Erythroblast (primary cell): Measurements from ENCODE around the gene AFAP1.

Experiments
- GATA1 ChIP-seq: IDR thresholded peaks from 2 replicates; pipeline ENCODE4 v1.6.1; 2011; ENCODE audit warnings: low read depth, mild to moderate bottlenecking, control low read depth, low read length, moderate library complexity
- POLR2A ChIP-seq: IDR thresholded peaks from 2 replicates; pipeline ENCODE4 v1.6.1; 2011; ENCODE audit warnings: mild to moderate bottlenecking, low read length

GRCh38 chr4:7753271-7753670 lies 186.4 kb downstream of the AFAP1 start:
- TF ChIP-seq POLR2A (no peak), GATA1 (no peak)
